Measurements from ENCODE around the gene CD109.

The CD109 gene

DNA sequence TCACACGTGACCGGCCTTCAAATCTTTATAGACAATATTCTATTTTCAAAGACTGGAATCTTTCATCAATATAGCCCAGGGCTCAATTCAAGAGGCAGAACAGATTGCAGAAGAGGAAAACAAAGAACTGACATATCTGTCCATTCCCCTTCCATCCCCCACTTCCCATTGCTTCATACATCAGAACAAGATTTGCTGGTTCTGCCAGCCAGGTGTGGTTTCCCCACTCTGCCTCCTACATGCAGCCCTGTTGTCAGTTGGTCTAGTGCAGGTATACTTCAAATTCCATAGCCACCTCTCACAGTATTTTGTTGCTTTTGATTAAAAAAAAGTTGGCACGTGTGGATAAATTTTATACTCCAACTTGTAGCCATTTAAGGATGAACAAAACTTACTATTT is 174.9 kb downstream of the CD109 start:
- DNase-seq = no peak

DNA sequence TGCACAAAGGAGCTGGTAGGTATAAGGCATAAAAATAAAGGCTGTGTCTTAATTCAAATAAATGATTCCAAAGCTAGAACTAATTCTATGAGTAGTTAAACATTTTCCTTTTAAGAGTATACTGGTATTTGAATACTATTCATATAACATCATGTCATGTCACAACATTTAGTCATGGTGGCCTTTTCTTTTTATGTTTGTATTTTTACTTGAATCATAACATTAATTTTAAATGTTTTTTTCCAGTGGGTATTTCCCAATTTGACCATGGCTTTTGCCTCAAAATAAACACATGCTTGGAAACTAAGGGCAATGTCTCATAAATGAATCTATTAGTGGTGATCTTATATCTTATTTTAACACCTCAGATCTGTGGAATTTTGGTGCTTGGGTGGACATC is 177.1 kb downstream of the CD109 start:
- no peak for DNase-seq
